ENCODE results near the gene TTLL3. TPM values are rescaled to one million over a fixed set of nuclear protein-coding genes. Genes with fewer than 3 reads are reported as not detected.

Gene TTLL3
- total and polyA plus RNA-seq, 2 donors (not counting 3 experiments of a cell fraction or from before 2014, with no cell fraction given) = 43.5 to 65.2 TPM

DNA sequence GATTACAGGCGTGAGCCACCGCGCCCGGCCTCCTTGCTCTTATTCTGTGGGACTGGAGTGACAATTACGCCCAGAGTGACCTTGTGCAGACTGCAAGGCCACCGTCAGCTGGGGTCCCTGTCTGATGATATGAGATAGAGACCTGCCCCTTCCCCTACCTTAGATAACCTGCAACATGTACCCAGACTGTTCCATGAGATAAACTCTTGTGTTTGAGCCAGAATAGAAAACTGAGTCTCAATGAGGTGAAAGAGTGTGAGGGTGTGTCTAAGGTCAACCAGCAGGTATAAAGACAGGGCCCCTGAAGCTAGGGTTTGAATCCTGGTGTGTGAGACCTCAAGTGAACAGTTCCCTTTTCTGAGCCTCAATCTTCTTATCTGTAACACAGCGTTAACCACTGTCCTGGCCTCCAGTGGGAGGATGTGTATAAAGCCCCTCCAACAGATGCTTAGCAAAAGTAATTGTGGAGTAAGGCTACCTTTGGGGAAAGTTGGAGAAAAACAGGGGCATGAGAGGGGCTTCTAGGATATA, 23.8 kb upstream of the TTLL3 start:
- H3K4me1 ChIP-seq (ENCODE audit: control insufficient read depth, extremely low read depth, insufficient read depth, low read length) = no peaks in the 10 kb centered on the region
- BruUV-seq (replicated peaks) = no TSS peak
- H4K20me1 ChIP-seq (replicated peaks; ENCODE audit: control insufficient read depth, extremely low read depth, insufficient read depth, low read length) = no peaks in the 10 kb centered on the region
- no peaks in the 10 kb centered on the region for H3K9me1 ChIP-seq (replicated peaks; ENCODE audit: control insufficient read depth, extremely low read depth, insufficient read depth, low read length)
- no peak overlapping the region for H3K27ac ChIP-seq (ENCODE audit: insufficient read depth, low read depth, low read length)
- FAIRE-seq (no peak), DNase-seq (ENCODE audit: low read depth, low spot score) (no peak)
- no peaks in the 10 kb centered on the region for H3K79me2 ChIP-seq (ENCODE audit: control insufficient read depth, insufficient read depth, low read length)
- dilution Hi-C loops (cut with MboI; ENCODE audit: extremely low pct_ligation_motif_present, low sequenced_read_pairs) = no loop called here
- peaks cover 0 to 7% of the 10 kb centered on the region in 2 experiments for H3K36me3 ChIP-seq (ENCODE audit: control insufficient read depth in 2 of 2, extremely low read depth in 1 of 2, insufficient read depth in 2 of 2, low read length in 2 of 2)
- CTCF ChIA-PET = no interaction called here
- H2AFZ ChIP-seq (ENCODE audit: low read depth, low read length) = no peak overlapping the region
- no peak overlapping the region for H3K9ac ChIP-seq (replicated peaks; ENCODE audit: extremely low read depth, insufficient read depth, low read length)
- H3K4me3 ChIP-seq (replicated peaks in 1 of 3; ENCODE audit: insufficient read depth in 1 of 3, low read depth in 1 of 3, low read length in 3 of 3) = no peak overlapping the region
- POLR2A ChIA-PET = no interaction called here
- no peaks in the 10 kb centered on the region for H3K27me3 ChIP-seq (ENCODE audit: control insufficient read depth in 2 of 2, insufficient read depth in 2 of 2, low read length in 2 of 2)
- TF ChIP-seq JUN (IDR thresholded peaks at IDR 0.05; ENCODE audit: borderline replicate concordance, insufficient read depth, insufficient read length, low read depth) (no peak), POLR2AphosphoS5 (IDR thresholded peaks at IDR 0.05; ENCODE audit: insufficient read depth, low read depth, low read length) (no peak), MYC (IDR thresholded peaks at IDR 0.05; ENCODE audit: low read depth, low read length) (no peak), FOS (IDR thresholded peaks at IDR 0.05; ENCODE audit: borderline replicate concordance, insufficient read depth, low read length) (no peak), POLR2A (IDR thresholded peaks at IDR 0.05; ENCODE audit: low read depth, low read length) (no peak), GATA2 (IDR thresholded peaks at IDR 0.05; ENCODE audit: insufficient read depth, insufficient read length, low read depth, low read length) (no peak)
- TF ChIP-seq, protein P1, sequence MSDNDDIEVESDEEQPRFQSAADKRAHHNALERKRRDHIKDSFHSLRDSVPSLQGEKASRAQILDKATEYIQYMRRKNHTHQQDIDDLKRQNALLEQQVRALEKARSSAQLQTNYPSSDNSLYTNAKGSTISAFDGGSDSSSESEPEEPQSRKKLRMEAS (IDR thresholded peaks at IDR 0.05; ENCODE audit: insufficient read depth, insufficient read length) = no peak
- TF ChIP-seq, protein P2, sequence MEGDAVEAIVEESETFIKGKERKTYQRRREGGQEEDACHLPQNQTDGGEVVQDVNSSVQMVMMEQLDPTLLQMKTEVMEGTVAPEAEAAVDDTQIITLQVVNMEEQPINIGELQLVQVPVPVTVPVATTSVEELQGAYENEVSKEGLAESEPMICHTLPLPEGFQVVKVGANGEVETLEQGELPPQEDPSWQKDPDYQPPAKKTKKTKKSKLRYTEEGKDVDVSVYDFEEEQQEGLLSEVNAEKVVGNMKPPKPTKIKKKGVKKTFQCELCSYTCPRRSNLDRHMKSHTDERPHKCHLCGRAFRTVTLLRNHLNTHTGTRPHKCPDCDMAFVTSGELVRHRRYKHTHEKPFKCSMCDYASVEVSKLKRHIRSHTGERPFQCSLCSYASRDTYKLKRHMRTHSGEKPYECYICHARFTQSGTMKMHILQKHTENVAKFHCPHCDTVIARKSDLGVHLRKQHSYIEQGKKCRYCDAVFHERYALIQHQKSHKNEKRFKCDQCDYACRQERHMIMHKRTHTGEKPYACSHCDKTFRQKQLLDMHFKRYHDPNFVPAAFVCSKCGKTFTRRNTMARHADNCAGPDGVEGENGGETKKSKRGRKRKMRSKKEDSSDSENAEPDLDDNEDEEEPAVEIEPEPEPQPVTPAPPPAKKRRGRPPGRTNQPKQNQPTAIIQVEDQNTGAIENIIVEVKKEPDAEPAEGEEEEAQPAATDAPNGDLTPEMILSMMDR (IDR thresholded peaks at IDR 0.05; ENCODE audit: extremely low read depth in 1 of 2, insufficient read depth in 1 of 2, low read depth in 1 of 2, low read length in 2 of 2) = no peak
- intact Hi-C loops (cut with micrococcal nuclease) = no loop called here
- H3K4me2 ChIP-seq (ENCODE audit: insufficient read depth, low read length) = no peak overlapping the region
- no peaks in the 10 kb centered on the region for H3K9me3 ChIP-seq (replicated peaks; ENCODE audit: control insufficient read depth, insufficient read depth, low read length)

Measured in endothelial cell of umbilical vein (primary cell).